Posterior vena cava (tissue), 2 donors: Measurements from ENCODE around the gene NEDD4L. TPM values are rescaled to one million over a fixed set of nuclear protein-coding genes. Genes with fewer than 3 reads are reported as not detected.
"Not testable (repeated sequence)": the region's sequence is repeated elsewhere in the genome, so short reads cannot be mapped to it uniquely, and the experiment has no call there.

Source experiments
- DNase-seq: peaks from one replicate; pipeline ENCODE4 v3.0.0-alpha.2; 2020; ENCODE audit warnings: low spot score
- intact Hi-C, 2 donors: fragments of 100-400 bp; cut with DNase I; formaldehyde crosslinking; loops; one replicate each; pipeline versions ENCODE4 v1.14.1 to v1.14.2; 2022 to 2023
- total RNA-seq, 2 donors: library from RNA; stranded (reverse); fragmentation: NEBNext Ultra II Directional; extraction: Animal tissue kit (Norgen Biotek cat#: 25700); gene quantifications; one replicate each; pipeline ENCODE4 v1.2.1, GENCODE V29; 2021
- donor health status: DM: yes; HTN: yes; CAD: no.
- donor health status: DM: yes; HTN: yes; CAD: no.

NEDD4L gene
- total RNA-seq, 2 donors from 2014 or later, result 11.3 to 14.9 TPM

DNA sequence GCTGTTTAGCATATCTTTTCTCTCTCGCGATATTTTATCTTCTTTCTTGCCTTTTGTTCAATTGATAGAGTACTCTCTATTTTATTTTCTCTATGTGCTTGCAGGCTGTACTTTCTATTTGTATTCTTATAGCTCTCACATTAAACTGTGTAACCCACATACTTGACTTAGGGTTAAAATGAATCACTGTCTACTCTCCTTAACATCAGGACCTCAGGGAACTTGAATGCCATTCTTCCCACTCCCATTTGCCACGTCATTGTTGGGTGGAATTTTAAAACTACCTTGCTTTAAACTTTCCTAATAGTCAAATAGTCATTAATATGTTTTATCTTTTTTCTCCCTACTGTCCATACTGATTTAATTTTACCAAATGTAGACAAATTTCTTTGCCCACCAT, 315.2 kb downstream of the NEDD4L start:
- intact Hi-C loops, result no loop called here
- DNase-seq, result no peak

DNA sequence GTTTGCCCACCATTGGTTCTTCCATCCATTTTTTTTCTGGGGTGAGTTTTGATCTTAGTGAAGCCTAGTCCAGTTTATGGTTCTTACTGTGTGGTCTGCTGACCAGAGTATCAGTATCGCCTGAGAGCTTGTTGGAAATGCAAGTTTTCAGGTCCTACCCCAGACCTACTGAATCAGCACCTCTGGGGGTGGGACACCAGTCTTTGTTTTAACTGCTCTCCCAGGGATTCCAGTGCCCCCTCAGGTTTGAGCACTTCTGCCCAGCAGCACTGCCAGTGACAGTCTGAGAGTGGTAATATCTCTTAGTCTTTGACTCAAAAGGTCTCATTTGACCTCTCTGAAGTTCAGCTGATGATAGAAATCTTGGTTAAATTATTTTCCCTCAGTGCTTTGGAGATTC, 315.6 kb downstream of the NEDD4L start:
- intact Hi-C loops, result no loop called here
- DNase-seq, result no peak

DNA sequence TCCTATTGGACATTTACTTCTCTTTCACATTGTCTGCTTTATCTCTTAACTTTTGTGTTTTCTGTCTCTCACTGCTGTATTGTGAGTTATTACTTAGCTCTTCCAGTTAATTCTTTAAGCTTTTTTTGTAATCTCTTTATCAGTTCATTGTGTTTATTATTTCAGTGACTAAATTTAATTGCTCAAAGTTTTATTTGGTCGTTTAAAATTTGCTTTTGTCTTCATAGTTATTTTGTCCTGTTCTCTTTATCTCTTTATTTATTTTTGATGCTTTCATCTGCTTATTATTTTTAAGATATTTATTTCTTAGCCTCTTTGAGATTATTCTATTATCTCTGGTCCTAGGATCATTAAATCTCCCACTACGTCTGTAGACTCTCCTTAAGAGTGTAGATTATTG, 316.3 kb downstream of the NEDD4L start:
- intact Hi-C loops, result no loop called here
- DNase-seq, result no peak

DNA sequence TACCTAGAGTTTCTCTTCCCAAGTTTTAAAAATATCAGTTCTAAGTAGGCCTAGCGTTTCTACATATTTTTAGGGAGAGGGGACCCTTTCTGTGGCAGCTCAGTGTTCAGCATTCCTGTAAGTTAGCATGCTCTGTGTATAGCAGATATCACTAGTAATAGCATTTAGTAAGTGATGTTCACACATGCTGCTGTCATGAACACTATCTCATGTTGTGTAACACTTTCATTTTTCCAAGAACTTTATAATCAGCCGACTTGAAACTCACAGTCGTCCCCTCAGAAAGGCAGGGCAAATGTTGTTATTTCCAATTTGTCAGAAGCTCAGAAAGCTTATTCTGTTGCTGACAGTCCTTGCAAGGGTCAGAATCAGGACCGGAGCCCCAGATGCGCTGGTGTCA, 317.2 kb downstream of the NEDD4L start:
- intact Hi-C loops, result no loop called here
- DNase-seq, result no peak

DNA sequence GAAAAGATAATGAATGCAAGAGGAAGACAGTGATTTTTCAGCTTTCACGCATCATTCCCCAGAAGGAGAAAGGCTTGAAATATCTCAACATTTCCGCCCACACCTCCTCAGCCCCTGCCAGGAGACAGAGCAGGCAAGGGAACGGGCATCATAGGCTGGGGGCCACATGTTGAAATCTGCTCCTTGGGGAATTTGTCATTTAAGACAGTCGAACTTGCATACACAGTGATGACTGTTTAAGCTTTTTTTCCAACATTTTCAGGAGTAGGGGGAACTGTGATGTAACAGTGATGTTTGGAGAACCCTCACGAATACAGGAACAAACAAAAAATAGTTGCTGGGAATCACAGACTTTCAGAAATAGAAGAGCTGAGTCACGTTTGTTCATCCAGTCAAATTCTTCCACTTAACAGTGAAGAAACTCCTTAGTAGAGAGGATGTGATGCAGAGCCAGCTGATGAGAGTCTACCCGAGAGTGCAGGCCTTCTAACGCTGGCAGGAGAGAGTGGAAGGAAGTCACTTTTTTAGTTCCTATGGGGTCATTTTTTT, 318.1 kb downstream of the NEDD4L start:
- intact Hi-C loops, result no loop called here
- peak; percentile 78 for DNase-seq

DNA sequence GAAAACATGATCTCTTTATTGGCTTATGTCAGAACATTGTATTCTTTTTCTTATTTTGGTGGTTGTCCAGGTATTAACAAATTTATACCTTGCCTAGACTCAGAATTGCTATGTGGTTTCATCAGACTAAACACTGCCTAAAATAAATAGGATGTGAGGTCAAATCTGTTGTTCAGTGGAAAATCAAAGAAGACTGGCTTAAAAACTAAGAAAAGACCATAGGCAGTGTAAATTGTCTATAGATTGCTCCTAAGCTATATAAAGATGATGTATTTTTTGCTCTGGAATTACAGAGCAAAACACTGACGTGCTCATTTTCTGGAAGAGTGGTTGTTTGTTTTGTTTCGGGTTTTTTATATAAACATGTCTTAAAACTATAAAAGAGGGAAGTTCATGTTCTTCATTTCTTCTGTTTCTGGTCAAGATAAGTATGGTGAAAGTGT, 318.8 kb downstream of the NEDD4L start:
- intact Hi-C loops, result no loop called here
- DNase-seq, result no peak

DNA sequence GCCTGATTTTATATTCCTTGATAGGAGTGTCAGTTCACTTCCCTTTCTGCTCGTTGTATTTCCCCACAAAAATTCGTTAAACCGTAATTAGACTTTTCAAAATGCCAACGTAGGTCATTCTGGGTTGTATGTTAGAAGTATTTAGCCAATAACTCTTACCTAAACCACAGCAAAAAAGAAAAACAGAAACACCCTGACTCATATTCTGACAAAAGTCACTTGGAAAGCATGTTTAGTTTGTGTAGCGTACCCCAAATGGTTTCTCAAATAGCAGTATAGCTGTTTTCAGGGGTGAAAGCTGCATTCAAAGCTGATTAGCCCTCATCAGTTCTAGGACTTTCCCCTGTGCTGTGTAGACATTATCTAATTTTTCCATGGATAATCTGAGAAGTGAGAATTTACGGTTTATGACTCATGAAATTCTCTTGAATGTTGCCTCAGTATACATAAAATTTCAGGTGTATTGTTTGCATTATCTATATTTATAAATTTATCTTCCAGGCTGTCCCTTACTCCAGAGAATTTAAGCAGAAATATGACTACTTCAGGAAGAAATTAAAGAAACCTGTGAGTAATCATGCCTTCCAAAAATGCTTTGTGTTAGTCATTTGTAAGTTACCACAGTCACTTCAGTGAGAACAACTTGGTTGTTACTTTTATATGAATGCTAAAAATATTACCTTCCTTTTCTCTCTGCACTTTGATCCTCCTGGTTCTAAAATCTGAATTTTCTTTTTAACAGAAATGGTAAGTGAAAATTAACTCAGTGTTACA, 319.9 kb downstream of the NEDD4L start:
- no peak for DNase-seq
- intact Hi-C loops, result no loop called here

DNA sequence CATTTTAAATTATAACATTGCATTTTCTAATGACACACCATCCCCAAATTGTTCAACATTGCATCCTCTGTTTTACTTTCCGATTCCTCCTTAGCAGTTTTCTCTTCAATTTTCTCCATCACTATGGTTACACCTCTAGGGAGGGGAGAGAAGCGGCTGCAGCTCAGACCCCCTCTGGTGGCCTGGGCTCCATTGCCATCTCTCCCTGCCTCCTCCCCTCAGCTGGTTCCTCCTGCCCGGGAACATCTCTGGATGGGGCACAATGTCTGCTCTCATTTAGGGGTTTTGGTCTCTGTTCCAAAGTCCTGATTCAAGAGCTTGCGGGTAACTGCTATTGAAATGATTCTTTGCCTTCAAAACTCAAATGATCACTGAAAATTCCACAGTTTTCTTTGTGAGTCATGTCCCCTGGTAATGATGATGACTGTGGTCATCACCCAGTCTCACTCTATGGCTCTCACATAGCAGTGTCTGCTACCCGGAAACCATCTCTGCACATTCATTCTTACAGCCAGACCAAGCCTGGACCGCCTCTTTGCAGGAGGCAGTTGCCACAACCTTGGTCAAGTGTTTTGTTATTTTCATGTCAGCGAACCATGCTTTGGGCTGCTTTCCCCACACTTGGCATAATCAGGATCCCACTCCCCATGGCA, 321.0 kb downstream of the NEDD4L start:
- intact Hi-C loops, result no loop called here
- DNase-seq, result no peak

DNA sequence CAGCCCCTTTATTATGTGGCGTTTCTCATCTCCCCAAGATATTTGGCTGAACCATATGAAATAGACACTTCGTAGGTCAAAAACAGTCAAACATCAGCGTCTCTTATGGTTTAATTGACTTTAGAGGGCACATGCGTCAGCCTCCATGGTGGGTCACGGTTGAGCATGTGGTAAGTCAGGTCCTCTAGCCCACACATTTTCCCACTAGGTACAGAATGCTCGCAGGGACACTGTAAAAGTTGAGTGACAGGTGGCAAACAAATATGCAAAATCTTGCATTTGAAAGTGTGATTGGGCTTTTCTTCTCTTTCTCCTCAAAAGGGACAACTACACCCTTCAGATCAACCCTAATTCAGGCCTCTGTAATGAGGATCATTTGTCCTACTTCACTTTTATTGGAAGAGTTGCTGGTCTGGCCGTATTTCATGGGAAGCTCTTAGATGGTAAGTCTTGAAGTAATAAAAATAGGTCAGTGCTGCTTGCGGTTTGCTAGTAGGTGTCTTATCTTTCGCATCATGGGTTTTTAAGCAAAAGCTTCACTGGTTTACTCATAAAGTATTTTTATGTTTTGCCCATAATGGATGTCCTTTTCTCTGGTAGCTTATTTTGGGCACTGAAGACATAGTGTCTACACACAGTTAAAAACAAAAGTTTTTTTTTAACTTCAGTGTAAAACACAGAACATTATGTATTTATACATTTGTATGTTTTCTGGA, 323.6 kb downstream of the NEDD4L start:
- intact Hi-C loops, result no loop called here
- DNase-seq, result no peak

DNA sequence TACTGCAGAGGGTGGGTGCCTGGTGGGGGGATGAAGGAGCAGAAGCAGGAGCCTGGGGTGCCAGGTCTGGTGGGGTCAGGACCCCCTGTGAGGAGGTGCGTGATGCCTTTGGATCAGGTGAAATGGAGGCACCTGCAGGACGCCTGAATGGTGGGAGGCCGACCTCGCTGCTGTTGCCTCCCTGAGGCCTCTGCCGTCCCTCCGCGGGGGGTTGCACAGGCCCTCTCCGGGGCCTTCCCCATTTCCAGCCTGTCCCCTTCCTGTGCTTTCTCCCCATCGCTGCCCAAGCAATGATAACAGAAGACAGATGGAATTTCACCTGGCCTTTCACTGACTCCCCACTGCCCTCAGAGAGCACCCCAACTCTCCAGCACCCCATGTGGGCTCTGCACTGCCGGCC, 325.6 kb downstream of the NEDD4L start:
- DNase-seq, result no peak
- intact Hi-C loops, result no loop called here

DNA sequence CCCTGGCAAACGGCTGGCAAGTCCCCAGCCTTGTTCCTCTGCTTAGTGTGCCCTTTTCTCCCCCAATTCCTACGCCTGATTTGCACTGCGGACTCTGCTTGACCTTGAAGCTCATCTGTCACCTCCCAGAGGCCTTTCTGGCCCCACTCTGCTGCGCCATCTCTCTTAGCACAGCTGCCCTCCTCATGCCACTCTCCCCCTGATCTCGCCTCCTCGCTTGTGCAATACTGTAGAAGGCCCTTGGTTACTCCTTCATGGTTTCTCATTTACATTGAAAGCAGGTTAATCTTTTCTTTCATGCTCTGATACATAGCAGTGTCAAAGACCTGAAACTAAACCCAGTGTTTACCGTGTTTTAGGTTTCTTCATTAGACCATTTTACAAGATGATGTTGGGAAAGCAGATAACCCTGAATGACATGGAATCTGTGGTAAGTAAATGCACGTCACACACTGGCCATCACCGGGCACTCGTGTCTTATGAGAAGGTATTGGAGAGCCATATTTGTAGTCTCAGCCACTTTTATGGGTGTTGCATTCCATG, 326.1 kb downstream of the NEDD4L start:
- intact Hi-C loops, result no loop called here
- DNase-seq, result no peak

DNA sequence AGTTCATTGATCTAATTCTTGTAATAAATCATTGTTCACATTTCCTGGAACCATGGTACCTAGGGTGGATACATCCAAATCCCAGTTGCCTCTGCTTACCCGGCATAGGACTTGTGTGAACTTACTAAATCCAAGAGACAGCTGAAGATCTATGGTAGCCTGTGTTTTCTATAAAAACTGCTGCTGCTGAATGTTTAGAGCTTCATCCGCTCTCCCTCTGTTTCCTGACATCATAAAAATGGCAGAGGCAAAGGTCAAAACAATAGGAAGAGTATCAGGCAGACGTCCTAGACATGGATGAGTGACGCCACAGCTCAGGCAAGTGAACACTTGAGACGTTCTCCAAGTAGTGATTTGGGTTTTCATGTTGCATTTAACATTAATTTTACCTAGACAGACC, 326.6 kb downstream of the NEDD4L start:
- DNase-seq, result no peak
- intact Hi-C loops, result no loop called here

DNA sequence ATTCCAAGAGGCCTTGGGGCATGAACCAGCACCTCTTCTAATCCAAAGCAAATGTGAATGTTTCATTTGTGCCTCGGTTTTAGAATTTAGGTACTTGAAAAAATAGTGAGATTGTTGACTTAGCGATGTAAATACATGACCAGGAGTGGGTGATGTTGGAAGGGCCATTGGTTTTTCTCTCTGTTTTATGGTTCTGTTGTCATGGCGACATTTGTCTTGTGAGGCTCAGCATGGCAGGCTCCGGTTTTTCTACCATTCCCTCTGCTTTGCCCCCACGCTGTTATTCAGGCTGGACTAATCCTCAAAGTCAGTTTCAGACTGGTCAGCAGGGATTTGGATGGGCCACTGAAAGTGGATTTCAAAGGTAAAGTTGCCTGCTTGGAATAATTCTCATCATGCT, 329.5 kb downstream of the NEDD4L start:
- intact Hi-C loops, result no loop called here
- DNase-seq, result no peak

DNA sequence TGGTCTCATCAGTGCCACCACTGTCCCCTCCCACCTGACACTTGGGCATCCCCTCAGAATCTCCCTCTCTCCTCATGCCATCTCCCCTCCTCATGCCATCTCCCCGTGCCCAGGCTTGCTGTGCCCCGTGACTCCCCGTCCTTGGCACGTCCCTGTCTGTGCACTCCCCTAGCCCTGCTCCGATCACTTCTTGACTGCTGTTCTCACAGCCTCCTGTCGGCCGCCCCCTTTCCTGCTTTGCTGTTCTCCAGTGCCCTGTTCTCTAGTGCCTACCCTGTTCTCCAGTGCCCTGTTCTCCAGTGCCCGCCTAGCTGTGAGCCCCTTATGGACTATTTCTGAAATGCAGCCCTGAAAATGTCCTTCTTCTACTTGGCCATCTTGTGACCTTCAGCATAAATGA, 331.0 kb downstream of the NEDD4L start:
- intact Hi-C loops, result no loop called here

DNA sequence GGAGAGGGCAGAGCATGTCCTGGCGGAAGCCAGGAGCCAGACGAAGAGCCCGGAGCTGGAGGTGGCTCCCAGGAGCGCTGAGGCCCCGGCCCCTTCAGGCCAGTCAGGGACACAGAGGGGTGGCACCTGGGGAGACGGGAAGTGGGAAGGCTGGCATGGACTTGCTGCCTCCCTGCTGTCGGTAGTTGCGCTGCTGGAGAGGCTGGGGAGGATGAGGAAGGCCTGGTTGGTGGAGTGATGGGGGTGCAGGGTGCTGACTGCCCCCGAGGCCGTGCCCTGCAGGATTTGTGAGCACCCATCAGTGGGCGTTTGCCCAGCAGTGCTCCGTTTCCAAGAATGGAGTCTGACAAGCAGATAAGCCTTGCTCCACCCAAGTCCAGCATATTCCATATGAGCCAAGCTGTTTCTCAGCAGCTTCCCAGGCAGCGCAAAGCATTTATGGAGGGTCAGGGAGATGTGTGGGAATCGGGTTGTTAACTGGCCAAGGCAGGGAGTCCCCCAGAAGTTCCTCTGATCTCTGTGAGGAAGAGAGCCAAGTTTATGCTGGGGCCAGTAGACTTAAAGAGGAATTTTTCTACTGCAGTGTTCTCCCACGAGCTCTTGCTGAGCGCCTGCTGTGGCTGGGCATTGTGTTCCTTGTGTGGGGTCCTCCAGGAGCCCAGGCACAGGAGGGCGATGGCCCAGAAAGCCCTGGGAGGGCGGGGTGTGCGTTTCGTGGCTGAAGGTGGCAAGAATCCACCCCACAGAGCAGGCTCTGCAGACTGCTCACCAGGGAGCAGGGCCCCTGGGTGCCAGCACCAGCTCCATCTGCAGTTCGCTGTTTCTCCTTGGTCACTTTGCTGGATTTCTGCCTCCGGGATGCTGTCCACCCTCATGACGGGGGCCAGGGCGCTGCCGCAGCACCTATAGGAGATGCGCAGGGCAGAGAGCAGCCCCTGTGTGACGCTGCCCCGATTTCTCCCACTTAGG, 334.7 kb downstream of the NEDD4L start:
- intact Hi-C loops, result no loop called here
- peak; percentile 74 for DNase-seq

More for the DNA sequence above, 331.0 kb downstream of the NEDD4L start:
- DNase-seq, result peak; percentile 75

DNA sequence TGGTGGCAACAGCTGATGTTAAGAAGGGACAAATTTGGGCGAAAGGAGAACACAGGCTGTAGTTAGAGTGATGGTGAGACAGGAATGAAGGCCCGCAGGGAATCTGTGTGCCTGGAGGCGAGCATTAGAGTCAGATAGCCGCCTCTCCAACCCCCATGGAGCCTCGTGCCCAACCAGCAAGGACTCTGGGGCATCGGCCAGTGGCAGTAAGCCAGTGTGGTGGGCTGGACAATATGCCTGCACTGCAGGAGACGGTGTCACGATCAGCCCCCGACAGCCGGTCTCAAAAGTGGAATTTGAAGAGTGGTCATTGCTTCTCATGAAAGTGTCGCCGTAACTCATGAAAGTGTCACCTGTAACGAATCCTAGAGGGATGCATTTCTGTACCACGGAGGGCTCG, 335.4 kb downstream of the NEDD4L start:
- intact Hi-C loops, result no loop called here
- DNase-seq, result peak; percentile 68

DNA sequence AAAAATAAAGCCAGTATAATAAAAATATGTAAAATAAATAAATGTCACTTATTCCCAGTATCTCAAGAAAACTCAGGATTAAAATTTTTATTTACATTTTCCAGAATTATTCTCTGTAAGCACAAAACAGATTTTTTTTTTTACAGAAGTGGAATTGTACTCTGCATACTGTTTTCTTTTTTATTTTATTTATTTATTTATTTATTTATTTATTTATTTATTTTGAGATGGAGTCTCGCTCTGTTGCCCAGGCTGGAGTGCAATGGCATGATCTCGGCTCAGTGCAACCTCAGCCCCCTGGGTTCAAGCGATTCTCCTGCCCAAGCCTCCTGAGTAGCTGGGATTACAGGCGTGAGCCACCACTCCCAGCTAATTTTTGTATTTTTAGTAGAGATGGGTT, 336.1 kb downstream of the NEDD4L start:
- DNase-seq, intact Hi-C loops: not testable (repeated sequence)

DNA sequence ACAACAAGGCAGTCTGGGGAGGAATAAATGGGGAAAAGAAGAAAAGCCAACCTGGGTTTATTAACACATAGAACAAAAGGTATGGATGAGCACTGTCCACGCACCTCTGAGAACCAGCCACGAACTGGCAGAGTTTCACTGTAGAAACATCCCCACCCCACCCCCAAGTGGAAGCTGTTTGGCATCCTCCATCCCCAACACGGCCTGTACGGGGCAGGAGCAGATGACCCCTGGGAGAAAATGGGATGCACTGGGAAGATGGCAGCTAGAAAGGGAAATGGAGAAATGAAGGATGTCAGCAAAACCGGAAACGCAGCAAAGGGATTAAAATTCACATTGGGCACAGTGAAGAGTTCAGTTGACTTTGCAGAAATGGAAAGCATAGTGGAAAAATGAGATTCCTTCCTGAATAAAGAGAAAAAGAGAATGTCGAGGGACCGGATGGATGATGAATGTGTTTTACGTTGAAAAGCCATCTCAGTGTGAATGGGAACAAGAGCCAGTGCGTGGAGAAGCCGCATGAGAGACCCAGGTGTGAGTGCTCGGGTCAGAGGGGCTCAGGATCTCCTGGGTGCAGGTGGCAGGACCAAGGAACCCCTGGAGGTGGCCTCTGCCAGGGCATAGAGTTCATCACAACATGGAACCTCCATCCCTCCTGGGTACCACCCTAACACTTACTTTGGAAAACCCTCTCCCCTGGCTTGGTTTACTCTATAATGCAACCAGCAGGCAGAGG, 337.8 kb downstream of the NEDD4L start:
- intact Hi-C loops, result no loop called here
- no peak for DNase-seq
